ENCODE data around the gene DIO3. TPM values are rescaled to one million over a fixed set of nuclear protein-coding genes. Genes with fewer than 3 reads are reported as not detected.

The DIO3 gene
- total and polyA plus RNA-seq, 8 donors, result 0.29 to 3.4 (median 1.5) TPM; not detected in 2

DNA sequence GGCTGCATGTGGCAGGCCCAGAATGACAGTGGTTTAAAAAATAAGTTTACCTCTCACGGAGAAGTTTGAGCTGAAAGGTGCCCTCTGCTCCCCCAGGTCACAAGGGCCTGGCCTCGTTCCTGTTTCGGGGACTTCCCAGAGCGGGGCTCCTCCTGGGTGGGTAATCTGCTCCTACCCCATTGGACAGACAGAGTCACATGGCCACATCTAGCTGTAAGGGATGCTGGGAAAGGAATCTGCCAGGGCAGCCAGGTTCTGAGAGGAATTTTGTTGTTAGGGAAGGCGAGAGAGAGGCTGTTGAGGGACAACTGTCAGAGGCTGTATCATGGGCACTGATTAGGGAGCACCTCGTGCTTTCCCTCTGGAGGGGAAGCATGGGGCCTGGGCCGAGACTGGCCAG, 24.0 kb upstream of the DIO3 start:
- Histone ChIP-seq H3K27ac (no peak overlapping the region), H3K4me1 (peaks cover 0 to 6% (median 0%) of the 10 kb centered on the region in 4 donors), H3K9me3 (no peaks in the 10 kb centered on the region), H3K4me3 (no peak overlapping the region), H3K36me3 (no peaks in the 10 kb centered on the region), H3K27me3 (peaks cover 0 to 30% (median 0%) of the 10 kb centered on the region in 3 donors)
- no peak for DNase-seq
- intact Hi-C loops (cut with DNase I; ENCODE audit: low total_unique reads), result no loop called here
- TF ChIP-seq CTCF (IDR thresholded peaks at IDR 0.05) (no peak), POLR2AphosphoS5 (IDR thresholded peaks at IDR 0.05) (no peak), EP300 (IDR thresholded peaks at IDR 0.05) (no peak), POLR2A (IDR thresholded peaks at IDR 0.05) (no peak)
- WGBS, 5 donors, result 79 to 89% (median 87%) methylated on average over 7 of the region's 7 CpGs

- WGBS, 5 donors, result 44 to 57% (median 52%) methylated on average over 1 to 5 of the region's 5 CpGs
- no peak for TF ChIP-seq POLR2A (IDR thresholded peaks at IDR 0.05)
- TF ChIP-seq CTCF (IDR thresholded peaks at IDR 0.05), result no peak
- no peak for TF ChIP-seq POLR2AphosphoS5 (IDR thresholded peaks at IDR 0.05)
- no peak for TF ChIP-seq EP300 (IDR thresholded peaks at IDR 0.05)
- intact Hi-C loops (cut with DNase I; ENCODE audit: low total_unique reads), result no loop called here
Observed at GRCh38 chr14:101538878-101539277, 22.4 kb upstream of the DIO3 start.

DNA sequence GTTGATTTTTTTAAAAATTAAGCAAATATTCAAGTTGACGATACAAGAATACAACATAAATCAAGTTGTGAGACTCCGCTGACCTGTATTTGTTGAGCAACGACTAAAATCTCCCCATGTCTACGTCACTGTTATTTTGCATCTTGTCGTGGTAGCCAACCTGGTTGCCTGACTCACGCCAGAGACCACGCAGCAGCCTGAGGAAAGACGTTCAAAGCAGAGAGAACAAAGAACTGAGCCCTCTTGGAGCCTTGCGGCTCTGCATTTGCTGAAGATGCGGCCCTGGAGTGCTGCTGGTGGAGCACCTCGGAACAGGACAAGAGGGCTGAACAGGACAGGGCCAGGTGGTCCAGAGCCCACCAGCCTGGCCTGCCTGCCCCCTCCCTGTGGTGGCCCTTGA, 21.4 kb upstream of the DIO3 start:
- Histone ChIP-seq H3K27ac (no peak overlapping the region), H3K4me1 (peaks cover 0 to 6% (median 0%) of the 10 kb centered on the region in 4 donors), H3K9me3 (peaks cover 0 to 12% (median 3%) of the 10 kb centered on the region in 4 donors), H3K36me3 (no peaks in the 10 kb centered on the region), H3K27me3 (peaks cover 0 to 30% (median 0%) of the 10 kb centered on the region in 3 donors), H3K4me3 (no peak overlapping the region)
- no peak for DNase-seq
- WGBS, 5 donors, result 60 to 77% (median 72%) methylated on average over 11 of the region's 11 CpGs
- TF ChIP-seq EP300 (IDR thresholded peaks at IDR 0.05) (no peak), CTCF (IDR thresholded peaks at IDR 0.05) (no peak), POLR2A (IDR thresholded peaks at IDR 0.05) (no peak), POLR2AphosphoS5 (IDR thresholded peaks at IDR 0.05) (no peak)
- intact Hi-C loops (cut with DNase I; ENCODE audit: low total_unique reads), result no loop called here

More at GRCh38 chr14:101538878-101539277, 22.4 kb upstream of the DIO3 start:
- Histone ChIP-seq H3K9me3 (peaks cover 0 to 5% (median 0%) of the 10 kb centered on the region in 4 donors), H3K27ac (no peak overlapping the region), H3K4me3 (no peak overlapping the region), H3K4me1 (peaks cover 0 to 6% (median 0%) of the 10 kb centered on the region in 4 donors), H3K27me3 (peaks cover 0 to 30% (median 0%) of the 10 kb centered on the region in 3 donors), H3K36me3 (no peaks in the 10 kb centered on the region)
- no peak for DNase-seq

- 87 to 95% (median 88%) methylated on average over 18 to 22 of the region's 22 CpGs for WGBS, 5 donors
- Histone ChIP-seq H3K4me1 (no peaks in the 10 kb centered on the region), H3K27me3 (peaks cover 0 to 25% (median 0%) of the 10 kb centered on the region in 3 donors), H3K36me3 (no peaks in the 10 kb centered on the region), H3K9me3 (peaks cover 0 to 12% (median 6%) of the 10 kb centered on the region in 4 donors), H3K27ac (no peak overlapping the region), H3K4me3 (no peak overlapping the region)
- no peak for DNase-seq
- intact Hi-C loops (cut with DNase I; ENCODE audit: low total_unique reads), result no loop called here
- TF ChIP-seq POLR2A (IDR thresholded peaks at IDR 0.05) (no peak), EP300 (IDR thresholded peaks at IDR 0.05) (no peak), CTCF (IDR thresholded peaks at IDR 0.05) (no peak), POLR2AphosphoS5 (IDR thresholded peaks at IDR 0.05) (no peak)
Observed at GRCh38 chr14:101540481-101541462, 20.5 kb upstream of the DIO3 start.
